Keratinocyte (primary cell): ENCODE data around the gene RMND1.

ENCODE experiments used
- EZH2 ChIP-seq: IDR thresholded peaks from one replicate; pipeline ENCODE4 v1.6.1; 2012; ENCODE audit warnings: inconsistent platforms, mild to moderate bottlenecking, low read length, moderate library complexity
- TF ChIP-seq, protein P1 (sequence below), 3 experiments: IDR thresholded peaks in 1 of 3; conservative IDR thresholded peaks in 1 of 3; optimal IDR thresholded peaks in 1 of 3; 2 replicates in 2 of 3; 3 replicates in 1 of 3; pipeline versions ENCODE3 to v1.5.1; 2011; ENCODE audit warnings: low read length in 3 of 3, mild to moderate bottlenecking in 3 of 3, moderate library complexity in 2 of 3, control low read depth in 1 of 3, inconsistent platforms in 1 of 3; ENCODE audit not compliant: insufficient read depth in 2 of 3; ENCODE audit errors: extremely low read depth in 1 of 3

- TF ChIP-seq, protein P1, sequence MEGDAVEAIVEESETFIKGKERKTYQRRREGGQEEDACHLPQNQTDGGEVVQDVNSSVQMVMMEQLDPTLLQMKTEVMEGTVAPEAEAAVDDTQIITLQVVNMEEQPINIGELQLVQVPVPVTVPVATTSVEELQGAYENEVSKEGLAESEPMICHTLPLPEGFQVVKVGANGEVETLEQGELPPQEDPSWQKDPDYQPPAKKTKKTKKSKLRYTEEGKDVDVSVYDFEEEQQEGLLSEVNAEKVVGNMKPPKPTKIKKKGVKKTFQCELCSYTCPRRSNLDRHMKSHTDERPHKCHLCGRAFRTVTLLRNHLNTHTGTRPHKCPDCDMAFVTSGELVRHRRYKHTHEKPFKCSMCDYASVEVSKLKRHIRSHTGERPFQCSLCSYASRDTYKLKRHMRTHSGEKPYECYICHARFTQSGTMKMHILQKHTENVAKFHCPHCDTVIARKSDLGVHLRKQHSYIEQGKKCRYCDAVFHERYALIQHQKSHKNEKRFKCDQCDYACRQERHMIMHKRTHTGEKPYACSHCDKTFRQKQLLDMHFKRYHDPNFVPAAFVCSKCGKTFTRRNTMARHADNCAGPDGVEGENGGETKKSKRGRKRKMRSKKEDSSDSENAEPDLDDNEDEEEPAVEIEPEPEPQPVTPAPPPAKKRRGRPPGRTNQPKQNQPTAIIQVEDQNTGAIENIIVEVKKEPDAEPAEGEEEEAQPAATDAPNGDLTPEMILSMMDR (optimal IDR thresholded peaks at IDR 0.05 in 1 of 3, IDR thresholded peaks at IDR 0.05 in 1 of 3, conservative IDR thresholded peaks at IDR 0.05 in 1 of 3; ENCODE audit: extremely low read depth in 1 of 3, insufficient read depth in 2 of 3, low read length in 3 of 3), result no peak
- no peak for TF ChIP-seq EZH2
Observed at GRCh38 chr6:151392427-151392826, 59.5 kb downstream of the RMND1 start.
